ENCODE results near the gene MYO1G. TPM values are rescaled to one million over a fixed set of nuclear protein-coding genes. Genes with fewer than 3 reads are reported as not detected.
A peak's percentile ranks its signal among the peaks of the same experiment; 100 is the strongest.

Gene MYO1G
- total RNA-seq, 2 donors from 2014 or later = 0.78 to 2.2 TPM

- Histone ChIP-seq H3K4me3 (no peak overlapping the region), H3K4me1 (peaks cover 0 to 12% of the 10 kb centered on the region in 2 donors), H3K27ac (no peak overlapping the region), H3K9me3 (no peaks in the 10 kb centered on the region), H3K27me3 (no peaks in the 10 kb centered on the region), H3K36me3 (no peaks in the 10 kb centered on the region)
- no peak for TF ChIP-seq CTCF (IDR thresholded peaks at IDR 0.05)
- no peak for DNase-seq (ENCODE audit: low spot score)
Measured at GRCh38 chr7:44964831-44965440, 13.9 kb downstream of the MYO1G start.

- Histone ChIP-seq H3K4me3 (no peak overlapping the region), H3K27ac (no peak overlapping the region), H3K9me3 (no peaks in the 10 kb centered on the region), H3K27me3 (no peaks in the 10 kb centered on the region), H3K36me3 (no peaks in the 10 kb centered on the region), H3K4me1 (peaks cover 0 to 12% of the 10 kb centered on the region in 2 donors)
- no peak for TF ChIP-seq CTCF (IDR thresholded peaks at IDR 0.05)
- no peak for DNase-seq (ENCODE audit: low spot score)
Measured at GRCh38 chr7:44964384-44964830, 14.4 kb downstream of the MYO1G start.

- Histone ChIP-seq H3K36me3 (no peaks in the 10 kb centered on the region), H3K27me3 (no peaks in the 10 kb centered on the region), H3K4me3 (peak overlapping the region in 1 of 2 donors; percentile 53), H3K27ac (no peak overlapping the region), H3K9me3 (no peaks in the 10 kb centered on the region), H3K4me1 (peaks cover 0 to 12% of the 10 kb centered on the region in 2 donors)
- DNase-seq (ENCODE audit: low spot score) = no peak
- no peak for TF ChIP-seq CTCF (IDR thresholded peaks at IDR 0.05)
Measured at GRCh38 chr7:44963364-44964290, 15.2 kb downstream of the MYO1G start.

- H3K4me3 ChIP-seq = peak overlapping the region; percentile 37 to 53
- no peak for DNase-seq (ENCODE audit: low spot score)
- TF ChIP-seq CTCF (IDR thresholded peaks at IDR 0.05) = peak in 1 of 2 donors; percentile 20
- H3K27ac ChIP-seq = no peak overlapping the region
- H3K9me3 ChIP-seq = no peaks in the 10 kb centered on the region
- H3K27me3 ChIP-seq = no peaks in the 10 kb centered on the region
- H3K4me1 ChIP-seq = peaks cover 0 to 12% of the 10 kb centered on the region in 2 donors
- H3K36me3 ChIP-seq = no peaks in the 10 kb centered on the region
Measured at GRCh38 chr7:44962483-44963251, 16.1 kb downstream of the MYO1G start.

GRCh38 chr7:44961844-44962482 lies 16.9 kb downstream of the MYO1G start:
- H3K27ac ChIP-seq = no peak overlapping the region
- no peaks in the 10 kb centered on the region for H3K27me3 ChIP-seq
- H3K4me3 ChIP-seq = peak overlapping the region in 1 of 2 donors; percentile 53
- TF ChIP-seq CTCF (IDR thresholded peaks at IDR 0.05) = no peak
- H3K4me1 ChIP-seq = peaks cover 0 to 12% of the 10 kb centered on the region in 2 donors
- no peaks in the 10 kb centered on the region for H3K9me3 ChIP-seq
- no peaks in the 10 kb centered on the region for H3K36me3 ChIP-seq
- DNase-seq (ENCODE audit: low spot score) = no peak

All from right atrium auricular region (tissue), 2 donors.